Measurements from ENCODE around the gene SLC24A4. TPM values are rescaled to one million over a fixed set of nuclear protein-coding genes. Genes with fewer than 3 reads are reported as not detected.

SLC24A4 gene
- total RNA-seq, 4 donors from 2014 or later = 6.9 to 15.1 (median 8.3) TPM

- H3K4me1 ChIP-seq = peaks cover 0 to 22% (median 3%) of the 10 kb centered on the region in 4 donors
- H3K36me3 ChIP-seq = no peaks in the 10 kb centered on the region
- no peak overlapping the region for H3K4me3 ChIP-seq
- 82 to 92% methylated on average over 16 to 20 of the region's 20 CpGs for WGBS, 2 donors
- H3K27me3 ChIP-seq = peaks cover 0 to 2% of the 10 kb centered on the region in 2 donors
- H3K9me3 ChIP-seq = no peaks in the 10 kb centered on the region
- H3K27ac ChIP-seq = no peak overlapping the region
- DNase-seq (ENCODE audit: low spot score in 2 of 2) = no peak
- TF ChIP-seq EP300 (IDR thresholded peaks at IDR 0.05) (no peak), CTCF (IDR thresholded peaks at IDR 0.05) (no peak), POLR2A (IDR thresholded peaks at IDR 0.05) (no peak)
Measured at GRCh38 chr14:92519246-92520101, 196.5 kb downstream of the SLC24A4 start.

GRCh38 chr14:92520102-92521057, 197.4 kb downstream of the SLC24A4 start:
- peaks cover 0 to 15% (median 0%) of the 10 kb centered on the region in 4 donors for H3K4me1 ChIP-seq

GRCh38 chr14:92521058-92521415, 198.1 kb downstream of the SLC24A4 start:
- no peak for DNase-seq (ENCODE audit: low spot score in 2 of 2)

More at GRCh38 chr14:92520102-92521057, 197.4 kb downstream of the SLC24A4 start:
- H3K27ac ChIP-seq = no peak overlapping the region
- H3K27me3 ChIP-seq = no peaks in the 10 kb centered on the region
- no peak overlapping the region for H3K4me3 ChIP-seq
- H3K36me3 ChIP-seq = no peaks in the 10 kb centered on the region
- TF ChIP-seq POLR2A (IDR thresholded peaks at IDR 0.05) (no peak), CTCF (IDR thresholded peaks at IDR 0.05) (no peak), EP300 (IDR thresholded peaks at IDR 0.05) (no peak)
- no peaks in the 10 kb centered on the region for H3K9me3 ChIP-seq
- no peak for DNase-seq (ENCODE audit: low spot score in 2 of 2)
- 83 to 92% methylated on average over 17 of the region's 17 CpGs for WGBS, 2 donors

GRCh38 chr14:92523752-92524151, 200.8 kb downstream of the SLC24A4 start:
- 86 to 92% methylated on average over 6 of the region's 6 CpGs for WGBS, 2 donors
- no peak for DNase-seq (ENCODE audit: low spot score in 2 of 2)
- Histone ChIP-seq H3K4me1 (peaks cover 0 to 3% (median 0%) of the 10 kb centered on the region in 4 donors), H3K4me3 (no peak overlapping the region), H3K27me3 (no peaks in the 10 kb centered on the region), H3K27ac (no peak overlapping the region), H3K36me3 (no peaks in the 10 kb centered on the region), H3K9me3 (no peaks in the 10 kb centered on the region)
- TF ChIP-seq EP300 (IDR thresholded peaks at IDR 0.05) = no peak
- no peak for TF ChIP-seq POLR2A (IDR thresholded peaks at IDR 0.05)
- no peak for TF ChIP-seq CTCF (IDR thresholded peaks at IDR 0.05)

More at GRCh38 chr14:92521058-92521415, 198.1 kb downstream of the SLC24A4 start:
- Histone ChIP-seq H3K27ac (no peak overlapping the region), H3K4me1 (peaks cover 0 to 10% (median 0%) of the 10 kb centered on the region in 4 donors), H3K27me3 (no peaks in the 10 kb centered on the region), H3K9me3 (no peaks in the 10 kb centered on the region), H3K36me3 (no peaks in the 10 kb centered on the region), H3K4me3 (no peak overlapping the region)
- TF ChIP-seq EP300 (IDR thresholded peaks at IDR 0.05) (no peak), CTCF (IDR thresholded peaks at IDR 0.05) (no peak)
- WGBS, 2 donors = 90 to 95% methylated on average over 2 of the region's 2 CpGs
